Measurements from ENCODE around the gene COPS3. TPM values are rescaled to one million over a fixed set of nuclear protein-coding genes. Genes with fewer than 3 reads are reported as not detected.

COPS3 gene
- total and polyA plus RNA-seq, 2 experiments from 2014 or later: 108 to 121 TPM

GRCh38 chr17:17295141-17295540 is 14.1 kb upstream of the COPS3 start:
- peaks cover 1% of the 10 kb centered on the region for H3F3A ChIP-seq (replicated peaks; ENCODE audit: low read depth)
- H3K27me3 Mint-ChIP-seq (ENCODE audit: insufficient read depth, low read depth, poor library complexity): no peaks in the 10 kb centered on the region
- no peak overlapping the region for H3K27ac ChIP-seq (ENCODE audit: low read depth)
- H4K20me1 ChIP-seq (replicated peaks; ENCODE audit: insufficient read depth): no peaks in the 10 kb centered on the region
- H3K4me3 ChIP-seq: no peak overlapping the region
- no peak overlapping the region for H3K4me3 Mint-ChIP-seq
- H3K9me2 ChIP-seq (ENCODE audit: insufficient read depth): no peaks in the 10 kb centered on the region
- TF ChIP-seq REST (IDR thresholded peaks at IDR 0.05; ENCODE audit: unreplicated experiment) (no peak), NANOG (IDR thresholded peaks at IDR 0.05; ENCODE audit: borderline replicate concordance) (no peak), JUNB (IDR thresholded peaks at IDR 0.05; ENCODE audit: unreplicated experiment) (no peak), EZH2phosphoT487 (IDR thresholded peaks at IDR 0.05; ENCODE audit: unreplicated experiment) (no peak), ZNF462 (CRISPR knock-in tag; IDR thresholded peaks at IDR 0.05) (no peak), ETS1 (IDR thresholded peaks at IDR 0.05) (no peak), POLR2AphosphoS5 (IDR thresholded peaks at IDR 0.05; ENCODE audit: low read depth) (no peak), ZNF114 (CRISPR knock-in tag; IDR thresholded peaks at IDR 0.05) (no peak), CREB1 (CRISPR knock-in tag; IDR thresholded peaks at IDR 0.05; ENCODE audit: low read depth) (no peak), CTCF (conservative IDR thresholded peaks at IDR 0.05; ENCODE audit: low read depth in 2 of 2) (no peak), EZH2 (IDR thresholded peaks at IDR 0.05; ENCODE audit: low read depth, unreplicated experiment) (no peak), STAT1 (IDR thresholded peaks at IDR 0.05; ENCODE audit: unreplicated experiment) (no peak), ZNF331 (CRISPR knock-in tag; IDR thresholded peaks at IDR 0.05; ENCODE audit: low read depth) (no peak)
- no peak for ATAC-seq
- DNase-seq (ENCODE audit: low spot score): no peak
- no peaks in the 10 kb centered on the region for H3K79me2 ChIP-seq (replicated peaks; ENCODE audit: insufficient read depth)
- H3K4me2 ChIP-seq: no peak overlapping the region
- no peaks in the 10 kb centered on the region for H3K27me3 ChIP-seq (ENCODE audit: insufficient read depth)
- no peaks in the 10 kb centered on the region for H3K36me3 Mint-ChIP-seq (ENCODE audit: low read depth)
- no peak overlapping the region for H2AFZ ChIP-seq
- H3K4me1 Mint-ChIP-seq: peaks cover 2% of the 10 kb centered on the region; the same call in 2 of the 3 replicates
- no peaks in the 10 kb centered on the region; the same call in 2 of the 3 replicates for H3K9me3 Mint-ChIP-seq
- no peak overlapping the region for H3K27ac Mint-ChIP-seq
- peaks cover 8% of the 10 kb centered on the region; the same call in 1 of the 2 replicates for H3K4me1 ChIP-seq (ENCODE audit: insufficient read depth)
- no peaks in the 10 kb centered on the region for H3K36me3 ChIP-seq (ENCODE audit: insufficient read depth)
